HG02610 (cell line): ENCODE data around the gene GPX4.
"Not testable (repeated sequence)": the region's sequence is repeated elsewhere in the genome, so short reads cannot be mapped to it uniquely, and the experiment has no call there.

Source experiments
- ATAC-seq: cut with Tn5 transposase; IDR thresholded peaks from one replicate; pipeline ENCODE4 v1.9.1; 2021; ENCODE audit warnings: mild to moderate bottlenecking, moderate library complexity; ENCODE audit not compliant: unreplicated experiment

The GPX4 gene

DNA sequence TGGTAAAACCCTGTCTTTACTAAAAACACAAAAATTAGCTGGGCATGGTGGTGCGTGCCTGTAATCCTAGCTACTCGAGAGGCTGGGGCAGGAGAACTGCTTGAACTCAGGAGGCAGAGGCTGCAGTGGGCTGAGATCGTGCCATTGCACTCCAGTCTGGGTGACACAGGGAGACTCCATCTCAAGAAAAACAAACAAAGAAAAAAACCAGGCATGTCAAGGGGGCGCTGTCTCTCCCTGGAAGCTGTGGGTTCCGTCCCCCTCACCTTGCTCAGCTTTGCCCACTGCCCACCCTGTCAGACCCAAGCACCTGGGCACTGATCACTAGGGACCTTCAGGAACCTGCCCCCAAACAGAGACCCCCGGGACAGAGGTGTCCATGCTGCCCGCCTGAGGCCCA, 25.3 kb downstream of the GPX4 start:
- not testable (repeated sequence) for ATAC-seq

DNA sequence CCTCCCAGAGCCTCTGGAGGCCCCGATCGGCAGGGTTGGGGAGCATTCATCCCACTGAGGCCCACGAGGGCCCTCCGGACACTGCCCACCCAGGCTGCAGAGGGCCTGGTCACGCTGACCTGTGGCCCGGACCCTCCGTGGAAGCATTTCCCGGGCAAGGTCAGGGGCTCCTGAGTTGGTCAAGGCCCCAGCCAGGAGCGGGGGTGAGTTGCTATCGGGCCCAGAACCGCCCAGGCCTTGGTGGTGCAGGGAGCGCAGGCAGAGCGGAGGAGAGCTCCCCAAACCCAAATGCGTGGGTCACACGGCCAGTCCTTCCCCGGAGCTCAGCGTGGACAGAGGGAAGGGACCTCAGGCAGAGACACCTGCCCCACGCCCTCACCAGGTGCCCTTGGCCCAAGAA, 25.7 kb downstream of the GPX4 start:
- no peak for ATAC-seq

DNA sequence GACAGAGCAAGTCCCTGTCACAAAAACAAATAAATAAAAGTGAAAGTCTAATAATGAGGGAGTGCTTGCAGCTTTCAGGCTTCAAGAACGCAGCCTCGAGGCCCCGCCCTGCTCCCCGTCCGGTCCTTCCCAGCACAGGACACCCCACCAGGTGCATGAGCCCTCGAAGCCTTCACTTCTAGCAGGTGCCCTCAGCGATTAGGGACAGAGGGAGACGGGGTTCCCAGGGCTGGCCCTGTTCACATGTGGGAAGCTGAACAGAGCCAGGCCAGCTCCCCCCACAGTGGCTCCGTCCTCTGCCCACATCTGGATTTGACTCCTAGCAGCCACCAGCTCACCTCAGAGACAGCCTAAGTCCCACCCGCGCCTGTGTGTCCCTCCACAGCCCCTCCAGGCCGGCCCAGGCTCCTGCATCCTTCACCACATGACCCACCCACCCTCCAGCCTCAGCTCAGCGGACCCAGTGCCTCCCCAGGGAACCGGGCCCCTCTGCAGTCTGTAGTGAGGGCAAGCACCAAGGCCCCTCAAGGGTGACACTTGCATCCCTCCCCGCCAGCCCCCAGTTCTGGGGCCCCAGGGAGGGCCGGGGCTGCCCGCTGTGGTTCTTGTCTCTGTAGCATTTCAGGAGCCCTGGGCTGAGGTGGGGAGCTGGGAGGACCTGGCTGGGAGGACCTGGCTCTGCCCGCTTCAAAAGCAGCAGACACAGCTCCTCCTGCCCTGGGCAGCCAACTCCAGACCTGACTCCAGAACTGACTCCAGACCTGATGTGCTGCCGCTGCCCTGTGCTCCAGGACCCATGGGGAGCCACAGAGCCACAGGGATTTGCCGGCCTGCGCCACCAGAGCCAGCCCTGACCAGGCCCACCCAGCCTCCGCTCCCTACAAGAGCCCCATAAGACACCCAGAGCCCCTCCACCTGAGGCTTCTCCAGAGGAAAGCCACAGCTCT, 27.2 kb downstream of the GPX4 start:
- ATAC-seq = peak; percentile 1

DNA sequence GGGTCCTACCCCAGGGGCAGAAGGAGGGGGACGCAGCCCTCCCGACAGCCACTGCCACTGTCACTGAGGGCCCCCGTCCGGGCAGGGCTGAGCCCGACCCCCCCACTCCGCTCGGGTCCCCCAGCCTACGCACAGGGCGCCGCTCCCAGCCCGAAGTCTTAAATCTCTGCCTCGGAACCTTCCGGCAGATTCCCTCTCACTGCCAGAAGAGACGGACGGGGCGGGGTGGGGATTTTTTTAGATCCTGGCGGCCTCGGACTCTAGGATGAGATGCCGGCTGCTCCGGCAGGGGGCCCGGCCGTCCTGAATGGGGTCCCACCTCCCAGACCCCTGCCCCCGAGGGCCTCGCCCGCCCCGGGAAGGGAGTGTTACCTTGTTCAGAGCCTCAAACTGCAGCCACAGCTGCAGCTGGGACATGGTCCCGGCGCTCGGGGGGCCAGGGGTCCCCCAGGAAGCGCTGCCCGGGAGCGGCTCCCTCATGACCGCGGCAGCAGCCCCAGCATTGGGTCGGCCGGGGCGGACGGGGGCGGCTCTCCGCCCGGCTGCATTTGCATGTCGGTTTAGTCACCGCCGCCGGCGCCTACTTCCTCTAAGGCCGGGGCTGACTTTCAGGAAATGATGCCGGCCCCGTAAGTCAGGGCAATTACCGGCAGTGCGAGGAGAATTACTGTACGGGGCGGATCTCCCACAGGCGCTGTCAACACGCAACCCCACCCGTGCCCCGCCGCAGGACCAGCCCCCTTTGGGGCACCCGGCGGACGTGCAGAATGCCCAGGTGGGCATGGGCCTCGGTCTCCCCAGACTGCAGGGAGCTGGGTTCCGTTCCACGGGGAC, 28.1 kb downstream of the GPX4 start:
- peak; percentile 59 for ATAC-seq

DNA sequence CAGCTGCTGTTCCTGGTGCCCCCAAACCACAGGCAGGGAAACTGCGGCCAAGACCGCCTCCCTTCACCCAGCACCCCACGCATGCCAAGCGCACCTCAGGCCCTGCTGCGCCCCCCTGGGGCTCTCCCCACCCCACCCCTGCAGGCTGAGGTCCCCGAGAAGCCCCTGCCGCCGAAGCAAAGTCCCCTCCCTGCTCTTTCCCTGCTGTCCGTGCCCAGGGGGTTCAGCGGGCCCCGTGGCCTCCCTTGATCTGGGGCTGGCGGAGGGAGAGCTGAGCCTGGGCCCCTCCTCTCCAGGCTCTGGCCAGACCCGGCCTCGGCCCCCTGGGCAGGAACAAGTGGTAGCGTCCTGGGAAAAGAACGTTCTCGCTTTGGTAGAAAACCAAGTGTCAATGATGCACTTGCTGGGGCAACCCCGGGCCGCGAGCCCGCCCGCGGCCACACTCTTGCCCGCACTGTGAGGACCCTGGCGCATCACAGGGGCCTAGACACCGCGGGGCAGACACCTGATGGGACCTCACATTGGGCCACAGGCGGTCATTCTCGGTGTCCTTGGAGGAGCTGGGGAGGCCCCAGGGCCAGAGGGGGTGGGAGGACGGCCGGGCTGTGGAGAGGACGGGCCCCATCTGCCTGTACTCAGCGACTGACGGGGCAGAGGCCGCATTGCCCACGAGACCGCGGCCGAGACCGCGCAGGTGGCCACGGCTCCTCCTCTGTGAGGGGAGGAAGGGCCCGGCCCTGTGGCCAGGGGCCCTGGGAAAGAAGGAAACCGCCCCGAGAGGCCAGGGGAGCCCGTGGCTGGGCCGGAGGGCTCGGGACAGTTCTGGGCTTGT, 29.0 kb downstream of the GPX4 start:
- ATAC-seq = peak; percentile 6

DNA sequence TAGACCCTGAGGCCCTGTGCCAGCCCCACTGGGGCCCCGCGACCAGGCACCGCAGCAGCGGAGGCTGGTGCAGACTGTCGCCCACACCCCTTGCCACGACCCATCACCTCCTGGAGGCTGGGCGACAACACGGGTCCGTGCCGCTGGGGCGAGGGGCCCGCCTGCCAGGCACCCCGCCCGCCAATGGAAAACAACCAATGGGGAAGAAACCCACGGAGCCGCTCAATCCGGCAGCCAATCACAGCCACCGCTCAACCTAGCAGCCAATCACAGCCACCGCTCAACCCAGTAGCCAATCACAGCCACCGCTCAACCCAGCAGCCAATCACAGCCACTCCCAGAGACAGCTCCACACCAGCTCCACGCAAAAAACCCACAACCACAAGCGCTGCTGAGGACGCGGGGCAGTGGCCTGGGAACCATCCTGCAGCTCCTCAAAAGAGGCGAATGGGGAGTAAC, 29.7 kb downstream of the GPX4 start:
- ATAC-seq = no peak

DNA sequence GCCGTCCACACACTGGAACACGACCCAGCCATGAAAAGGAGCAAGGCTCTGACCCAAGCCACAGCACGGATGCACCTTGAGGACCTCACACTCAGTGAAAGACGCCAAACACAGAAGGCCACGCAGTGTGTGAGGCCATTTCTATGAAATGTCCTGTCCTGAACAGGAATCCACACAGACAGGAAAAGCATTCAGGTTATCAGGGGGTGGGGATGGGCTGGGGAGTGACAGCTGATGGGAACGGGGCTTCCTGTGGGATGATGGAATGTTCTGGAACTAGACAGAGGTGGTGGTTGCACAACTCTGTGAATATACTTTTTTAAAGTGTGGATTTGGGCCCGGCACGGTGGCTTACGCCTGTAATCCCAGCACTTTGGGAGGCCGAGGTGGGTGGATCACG, 30.6 kb downstream of the GPX4 start:
- no peak for ATAC-seq

DNA sequence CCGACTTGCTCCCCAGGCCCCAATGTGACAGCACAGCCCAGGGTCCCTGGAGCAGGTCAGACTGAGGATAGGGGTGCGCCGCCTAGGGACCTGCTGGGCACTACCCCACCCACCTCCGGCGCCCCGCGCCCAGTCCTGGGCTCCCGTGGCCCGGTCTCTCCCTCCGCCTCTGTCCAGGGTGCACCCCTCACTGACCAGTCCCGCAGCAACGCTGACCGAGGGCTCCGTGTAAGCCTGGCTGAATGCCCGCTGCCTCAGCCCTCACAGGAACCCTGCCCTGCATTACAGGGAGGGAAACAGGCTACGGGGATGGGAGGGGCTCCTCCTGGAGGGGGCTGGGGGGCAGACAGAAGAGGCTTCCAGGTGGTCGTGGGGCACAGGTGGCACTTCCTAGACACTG, 31.7 kb downstream of the GPX4 start:
- ATAC-seq = no peak

DNA sequence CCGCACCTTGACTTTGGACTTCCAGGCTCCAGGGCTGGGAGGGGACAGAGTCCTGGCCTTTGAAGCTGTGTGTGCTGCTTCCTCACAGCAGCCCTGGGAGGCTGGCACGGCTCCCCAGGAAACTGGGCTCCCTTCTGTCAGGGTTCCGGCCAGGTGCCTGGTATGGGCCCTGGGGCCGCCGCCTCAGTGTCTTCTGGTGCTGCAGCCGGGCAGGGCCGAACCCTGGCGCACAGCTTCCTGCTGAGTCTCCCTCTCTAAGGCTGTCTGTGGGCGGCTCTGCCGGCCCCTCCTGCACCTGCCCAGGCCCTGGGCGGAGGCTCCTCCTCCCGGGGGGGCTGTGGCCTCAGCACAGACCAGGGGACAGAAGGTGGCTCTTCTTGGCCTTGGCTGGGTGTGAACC, 32.4 kb downstream of the GPX4 start:
- ATAC-seq = no peak

DNA sequence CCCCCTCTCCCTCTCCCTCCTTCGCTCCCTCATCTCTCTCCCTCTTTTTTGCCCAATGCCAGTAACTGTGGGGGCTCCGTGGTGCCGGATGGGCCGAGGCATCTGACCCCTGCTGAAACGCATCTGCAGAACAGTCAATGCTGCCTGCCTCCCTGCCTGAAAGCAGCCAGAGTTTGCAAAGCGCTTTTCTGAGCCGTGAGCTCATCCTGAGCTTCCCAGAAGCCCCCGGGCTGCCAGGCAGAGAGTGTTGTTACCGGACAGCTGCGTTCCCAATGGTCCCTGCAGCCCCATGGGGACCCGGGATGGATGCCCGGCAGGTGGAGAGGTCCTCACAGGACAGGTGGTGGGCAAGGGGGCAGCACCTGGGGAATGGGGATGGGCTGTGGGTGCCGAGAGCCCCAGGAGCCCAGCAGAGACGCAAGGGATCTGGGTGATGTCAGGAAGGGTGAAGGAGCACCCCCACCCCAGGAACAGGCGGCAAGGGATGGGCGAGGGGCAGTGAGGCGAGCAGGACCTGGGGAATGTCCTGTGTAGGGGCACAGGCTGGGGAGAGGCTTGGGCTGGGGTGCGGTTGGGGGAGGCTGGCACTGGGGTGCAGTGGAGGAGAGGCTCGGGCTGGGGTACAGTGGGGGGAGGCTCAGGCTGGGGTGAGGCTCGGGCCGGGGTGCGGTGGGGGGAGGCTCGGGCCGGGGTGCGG, 33.0 kb downstream of the GPX4 start:
- ATAC-seq = no peak

DNA sequence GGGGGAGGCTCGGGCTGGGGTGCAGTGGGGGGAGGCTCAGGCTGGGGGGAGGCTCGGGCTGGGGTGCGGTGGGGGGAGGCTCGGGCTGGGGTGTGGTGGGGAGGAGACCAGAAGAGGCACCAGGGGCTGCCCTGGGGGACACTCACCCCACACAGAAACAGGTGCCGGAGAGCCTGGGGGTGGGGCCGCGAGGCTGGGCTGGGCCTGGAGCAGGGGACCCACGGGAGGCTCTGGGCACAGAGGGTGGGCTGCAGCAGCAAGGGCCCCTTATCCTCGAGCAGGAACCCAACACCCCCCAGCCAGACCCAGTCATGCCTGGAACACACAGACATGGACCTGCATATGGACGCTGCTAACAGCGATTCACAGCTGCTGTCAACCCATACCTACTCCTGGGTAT, 34.3 kb downstream of the GPX4 start:
- no peak for ATAC-seq

DNA sequence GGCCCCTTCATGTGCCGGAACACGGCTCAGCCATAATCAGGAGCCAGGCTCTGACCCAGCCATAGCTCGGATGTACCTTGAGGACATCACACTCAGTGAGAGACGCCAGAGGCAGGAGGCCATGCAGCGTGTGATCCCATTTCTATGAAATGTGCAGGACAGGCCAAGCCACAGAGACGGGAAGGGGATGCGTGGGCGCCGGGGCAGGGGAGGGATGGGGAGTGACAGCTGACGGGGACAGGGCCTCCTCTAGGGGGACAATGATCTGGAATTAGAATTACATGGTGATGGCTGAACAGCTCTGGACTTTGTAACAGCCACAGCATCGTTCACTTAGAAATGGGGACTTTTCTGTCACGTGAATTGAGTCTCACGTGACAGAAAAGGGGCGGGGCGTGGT, 35.3 kb downstream of the GPX4 start:
- ATAC-seq = no peak

DNA sequence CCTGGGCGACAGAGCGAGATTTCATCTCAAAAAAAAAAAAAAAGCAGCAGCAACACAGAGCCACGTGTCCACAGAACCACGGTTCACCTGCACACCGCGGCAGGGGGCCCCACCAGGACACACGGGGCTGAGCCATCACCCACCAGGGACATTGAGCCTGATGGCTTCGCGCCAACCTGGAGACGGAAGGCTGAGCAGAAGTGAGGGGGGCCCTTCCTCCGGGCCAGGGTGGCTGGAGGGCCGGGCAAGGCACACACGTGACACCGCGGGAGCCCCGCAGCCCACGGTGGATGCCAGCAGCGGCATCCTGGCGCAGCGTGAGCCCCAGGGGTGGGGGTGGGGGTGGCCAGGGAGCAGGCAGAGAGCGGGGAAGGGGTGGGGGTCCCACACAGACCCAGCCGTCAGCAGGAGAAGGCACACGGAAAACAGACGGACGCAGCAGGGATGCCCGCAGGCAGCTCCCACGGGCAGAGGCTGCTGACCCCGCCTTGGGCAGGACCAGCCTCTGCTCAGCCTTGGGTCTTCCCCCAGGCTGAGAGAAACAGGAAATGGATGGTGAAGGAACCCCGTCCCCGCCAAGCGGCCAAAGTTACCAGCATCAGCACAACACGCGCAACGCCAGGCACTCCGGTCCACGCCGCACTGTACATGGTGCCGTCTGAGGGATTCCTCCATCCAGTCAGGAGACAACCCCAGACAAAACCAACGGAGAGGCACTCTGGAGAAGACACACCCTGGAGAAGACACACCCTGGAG, 36.7 kb downstream of the GPX4 start:
- ATAC-seq = no peak

DNA sequence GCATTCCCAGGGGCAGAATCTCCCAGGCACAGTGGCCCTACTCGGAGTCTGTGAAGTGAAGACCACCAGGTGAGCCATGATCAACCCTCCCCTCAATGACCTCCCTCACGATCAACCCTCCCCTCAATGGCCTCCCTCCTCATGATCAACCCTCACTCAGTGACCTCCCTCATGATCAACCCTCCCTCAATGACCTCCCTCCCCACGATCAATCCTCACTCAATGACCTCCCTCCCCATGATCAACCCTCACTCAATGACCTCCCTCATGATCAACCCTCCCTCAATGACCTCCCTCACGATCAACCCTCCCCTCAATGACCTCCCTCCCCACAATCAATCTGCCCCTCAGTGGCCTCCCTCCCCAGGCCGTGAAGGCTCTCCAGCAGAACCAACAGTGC, 38.1 kb downstream of the GPX4 start:
- no peak for ATAC-seq

DNA sequence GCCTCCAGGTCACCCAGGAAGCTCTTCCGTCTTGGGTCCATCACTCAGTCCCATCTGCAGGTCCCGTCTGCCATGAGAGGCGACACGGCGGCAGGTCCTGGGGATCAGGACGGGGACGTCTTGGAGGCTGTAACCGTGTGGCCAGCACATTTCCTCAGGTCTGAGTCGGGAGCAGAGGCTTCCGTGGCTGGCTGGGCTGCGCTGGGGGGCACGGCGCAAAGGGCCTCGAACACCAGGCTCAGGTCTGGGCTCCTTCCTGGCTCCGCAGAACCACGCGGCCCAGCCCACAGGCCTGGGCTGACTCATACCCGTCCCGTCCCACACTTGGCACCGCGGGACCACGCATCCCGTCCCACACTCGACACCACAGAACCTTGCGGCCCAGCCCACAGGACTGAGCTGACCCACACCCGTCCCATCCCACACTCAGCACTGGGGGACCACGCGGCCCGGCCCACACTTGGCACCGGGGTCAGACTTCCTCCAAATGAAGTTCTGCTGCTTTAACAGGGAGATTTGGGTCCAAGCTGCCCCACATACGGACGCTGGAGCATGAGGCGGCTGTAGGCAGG, 40.1 kb downstream of the GPX4 start:
- no peak for ATAC-seq

DNA sequence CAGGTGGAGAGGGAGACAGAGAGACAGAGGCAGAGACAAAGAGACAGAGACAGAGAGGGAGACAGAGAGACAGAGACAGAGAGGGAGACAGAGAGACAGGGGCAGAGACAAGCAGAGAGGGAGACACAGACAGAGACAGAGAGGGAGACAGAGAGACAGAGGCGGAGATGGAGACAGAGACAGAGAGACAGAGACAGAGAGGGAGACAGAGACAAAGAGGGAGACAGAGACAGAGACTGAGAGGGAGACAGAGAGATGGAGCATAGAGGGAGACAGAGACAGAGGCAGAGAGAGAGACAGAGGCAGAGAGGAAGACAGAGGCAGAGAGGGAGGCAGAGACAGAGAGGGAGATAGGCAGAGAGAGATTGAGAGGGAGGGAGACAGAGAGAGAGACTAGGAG, 40.9 kb downstream of the GPX4 start:
- no peak for ATAC-seq

DNA sequence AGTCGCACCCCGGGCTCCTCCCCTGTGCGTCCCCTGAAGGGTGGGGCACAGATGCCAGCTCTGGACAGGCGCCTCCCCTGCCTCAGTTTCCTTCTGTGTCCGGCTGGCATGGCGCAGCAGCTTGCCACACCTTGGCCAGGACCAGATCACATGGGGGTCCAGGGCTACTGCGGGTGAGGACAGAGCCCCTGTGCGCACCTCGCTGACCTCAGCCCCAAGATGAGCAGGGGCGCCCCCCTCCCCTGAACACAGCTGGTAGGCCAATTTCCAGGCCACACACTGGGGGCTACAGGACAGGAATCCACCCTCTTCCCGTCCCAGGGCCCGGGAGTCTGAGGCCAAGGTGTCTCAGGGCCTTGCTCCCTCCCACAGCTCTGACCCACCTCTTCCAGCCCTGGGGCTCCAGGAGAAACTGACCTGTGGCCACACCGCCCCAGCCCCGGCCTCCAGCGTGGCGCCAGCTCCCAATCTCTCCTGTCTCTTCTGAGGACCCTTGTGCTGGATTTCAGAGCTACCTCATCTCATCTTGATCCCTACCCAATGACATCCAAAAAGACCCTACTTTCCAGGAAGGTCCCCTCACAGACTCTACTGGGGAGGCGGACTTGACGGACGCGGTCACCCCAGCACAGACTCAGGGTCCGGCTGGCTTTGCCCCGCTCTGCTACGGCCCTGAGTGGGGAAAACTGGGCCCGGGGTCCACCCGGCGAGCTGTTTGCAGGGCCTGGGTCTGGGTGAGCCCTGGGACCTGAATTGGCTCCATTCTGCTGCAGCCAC, 42.0 kb downstream of the GPX4 start:
- ATAC-seq = no peak

DNA sequence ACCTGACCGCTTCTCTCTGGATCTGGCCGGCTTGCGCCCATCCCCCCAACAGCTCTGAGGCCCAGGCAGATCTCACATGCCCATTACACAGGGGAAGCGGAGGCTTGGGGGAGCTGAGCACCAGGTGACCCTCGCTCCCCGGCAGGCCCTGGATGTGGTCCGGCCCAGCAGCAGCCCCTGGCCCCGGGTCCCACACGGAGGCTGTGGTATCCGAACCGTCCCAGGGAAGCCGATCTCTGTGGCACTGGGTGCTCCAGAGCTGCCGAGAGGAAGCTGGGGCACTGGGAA, 42.6 kb downstream of the GPX4 start:
- ATAC-seq = no peak
